GM19467 (cell line): ENCODE data around the gene IFT27.
"Not testable (repeated sequence)": the region's sequence is repeated elsewhere in the genome, so short reads cannot be mapped to it uniquely, and the experiment has no call there.

ENCODE experiments used
- ATAC-seq: cut with Tn5 transposase; IDR thresholded peaks from one replicate; pipeline ENCODE4 v1.9.1; 2021; ENCODE audit warnings: mild to moderate bottlenecking, moderate library complexity; ENCODE audit not compliant: unreplicated experiment

The IFT27 gene

DNA sequence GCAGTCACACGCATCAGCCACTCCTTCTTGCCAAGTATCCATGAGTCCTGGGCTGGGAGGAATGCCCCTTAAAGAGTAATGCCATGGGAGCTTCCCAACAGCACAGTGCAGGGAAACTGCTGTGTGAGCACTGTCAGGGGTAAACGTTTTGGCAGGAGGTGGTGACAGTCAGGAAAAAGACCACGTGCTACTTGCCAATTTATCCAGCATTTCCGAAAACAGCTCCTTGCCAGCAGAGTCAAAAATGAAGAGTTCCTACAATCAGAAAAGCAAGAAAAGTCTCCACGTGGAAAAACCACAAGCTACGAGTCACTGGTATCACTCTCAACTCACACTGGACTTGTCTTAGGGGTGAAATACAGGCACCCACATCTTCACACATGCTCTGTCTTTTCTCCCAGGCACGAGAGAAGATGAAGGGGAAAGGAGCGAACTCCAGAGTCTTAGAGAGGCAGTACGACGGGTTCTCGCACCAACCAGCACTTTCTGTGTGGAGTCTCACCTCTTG lies 9.9 kb downstream of the IFT27 start:
- no peak for ATAC-seq

DNA sequence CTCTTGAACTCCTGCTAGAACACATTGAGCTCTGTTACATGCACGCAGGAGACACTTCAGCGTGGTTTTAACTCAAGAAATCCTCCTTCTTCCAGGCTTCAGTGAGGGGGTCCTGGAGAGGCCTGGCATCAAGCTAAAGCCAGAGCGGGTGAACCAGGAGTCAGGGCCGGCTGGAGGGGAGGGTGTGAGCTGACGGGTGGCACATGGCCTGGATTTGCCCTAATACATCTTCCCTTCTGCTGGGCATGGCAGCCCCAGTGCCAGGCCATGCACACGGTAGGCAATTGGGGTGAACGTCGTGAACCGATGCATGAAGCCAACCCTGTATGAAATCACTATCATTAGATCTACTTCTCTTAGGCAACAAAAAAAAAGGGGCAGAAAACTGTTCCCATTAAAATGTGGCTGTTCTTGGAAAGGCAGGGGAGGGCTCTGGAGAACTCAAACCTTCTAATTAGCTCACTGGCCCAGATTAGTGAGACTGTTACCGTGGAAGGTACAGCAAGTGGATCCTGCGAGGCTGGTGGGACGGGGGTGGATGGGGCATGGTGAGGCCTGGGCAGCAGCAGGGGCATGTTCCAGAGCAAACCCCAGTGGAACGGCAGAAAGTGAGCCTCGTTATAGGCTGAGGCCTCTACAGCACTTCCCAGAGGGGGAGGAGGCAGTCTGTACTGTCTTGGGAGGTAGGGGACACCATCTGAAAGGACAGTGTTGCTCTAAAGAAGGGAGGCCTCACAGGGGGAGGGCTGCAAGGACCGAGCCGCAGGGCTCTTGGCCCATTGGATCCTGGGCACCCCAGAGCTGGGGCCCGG lies 10.6 kb downstream of the IFT27 start:
- ATAC-seq: no peak

DNA sequence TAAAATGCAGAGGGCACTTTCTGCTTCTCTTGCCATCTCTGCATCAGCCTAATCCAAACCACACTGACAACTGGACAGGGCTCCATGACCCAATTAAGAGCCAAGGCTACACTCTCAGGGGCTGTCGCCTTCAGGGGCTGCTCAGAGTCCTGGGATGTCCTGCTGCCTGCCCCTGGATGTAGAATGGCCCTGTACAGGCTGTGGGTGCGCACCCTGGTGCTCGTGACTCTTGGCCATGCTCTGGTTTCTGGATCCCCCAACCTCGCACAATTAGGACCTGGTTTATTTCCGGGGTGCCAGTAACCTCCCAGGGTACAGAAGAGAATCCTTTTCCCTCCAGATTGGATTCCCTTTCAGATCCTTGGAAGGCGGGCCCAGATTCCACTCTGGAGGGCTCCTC lies 11.3 kb downstream of the IFT27 start:
- no peak for ATAC-seq

- ATAC-seq: no peak
Measured at GRCh38 chr22:36764060-36764459, 11.9 kb downstream of the IFT27 start.

DNA sequence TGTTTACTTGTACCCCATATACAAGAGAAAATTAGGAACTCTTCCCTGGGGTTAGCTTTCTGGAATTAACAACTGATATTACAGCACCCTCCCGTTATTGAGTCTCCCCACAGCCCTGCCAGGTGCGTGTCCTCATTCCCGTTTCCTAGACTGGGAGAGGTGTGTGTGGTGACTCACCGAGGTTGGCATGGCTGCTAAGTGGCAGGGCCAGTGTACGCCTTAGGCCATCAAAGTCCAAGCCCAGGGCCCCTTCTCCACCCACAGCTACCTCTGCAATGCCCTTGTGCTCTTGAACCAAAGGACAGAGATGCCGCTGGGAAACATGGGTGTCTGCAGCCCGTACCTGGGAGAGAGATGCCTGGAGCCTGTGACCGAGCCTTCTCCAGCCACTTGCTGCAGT lies 12.3 kb downstream of the IFT27 start:
- ATAC-seq: no peak

DNA sequence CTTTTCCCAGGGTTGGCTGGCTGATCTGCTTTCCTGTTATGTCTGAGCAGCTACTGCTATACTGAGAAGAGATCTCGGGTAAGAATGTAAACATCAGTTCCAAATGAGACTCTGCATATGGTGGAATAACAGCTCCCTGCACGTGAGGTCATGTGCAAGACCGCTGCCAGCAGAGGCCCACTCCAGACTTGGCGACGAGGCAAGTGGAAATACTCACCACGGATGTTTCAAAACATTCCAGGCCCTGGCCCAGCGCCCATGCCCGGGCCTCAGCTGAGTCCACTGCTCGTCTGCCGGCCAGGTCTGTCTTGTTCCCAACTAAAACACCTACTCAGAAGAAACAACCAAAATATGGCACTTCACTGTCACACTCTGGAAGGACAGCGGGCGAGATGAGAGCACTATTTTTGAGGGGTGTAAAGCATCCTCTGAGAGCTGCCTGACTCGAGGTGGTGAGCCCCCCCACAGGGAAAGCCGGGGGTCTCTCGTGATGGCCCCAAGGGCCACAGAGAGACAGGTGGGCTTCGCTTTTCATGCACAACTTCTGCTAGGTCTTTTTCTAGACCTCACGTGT lies 13.1 kb downstream of the IFT27 start:
- no peak for ATAC-seq

GRCh38 chr22:36761553-36762240 lies 14.2 kb downstream of the IFT27 start:
- no peak for ATAC-seq

GRCh38 chr22:36760786-36761185 lies 15.1 kb downstream of the IFT27 start:
- ATAC-seq: no peak

DNA sequence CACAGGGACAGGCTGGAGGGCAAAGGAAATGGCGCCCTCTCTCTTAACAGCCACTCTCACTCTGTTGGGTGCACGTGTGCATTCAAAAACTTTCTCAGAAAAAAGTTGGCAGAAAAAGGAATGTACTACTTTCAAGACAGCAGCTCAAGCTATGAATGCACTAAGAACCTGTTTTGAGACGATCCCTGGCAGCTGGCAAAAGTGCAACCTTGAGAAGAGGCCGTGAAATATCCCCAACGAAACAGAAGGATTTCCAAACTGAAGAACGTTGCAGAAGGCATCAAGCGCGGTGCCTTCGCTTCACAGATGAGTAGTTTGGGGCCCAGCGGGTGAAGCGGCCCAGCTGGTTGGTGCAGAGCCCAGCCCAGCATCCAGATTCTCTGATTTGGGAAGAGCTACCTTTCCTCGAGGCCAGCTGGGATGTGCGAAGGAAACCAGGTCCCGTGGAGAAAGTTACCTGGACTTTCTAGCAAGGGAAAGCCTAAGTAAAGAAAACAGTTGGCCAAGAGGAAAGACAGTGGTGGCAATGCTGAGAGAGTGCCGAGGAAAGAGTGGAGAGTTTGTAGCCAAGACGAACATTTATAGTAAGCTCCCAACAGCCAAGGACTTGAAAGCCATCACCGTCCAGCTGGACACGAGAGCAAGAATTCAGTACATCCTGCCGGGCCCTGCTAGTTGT lies 16.3 kb downstream of the IFT27 start:
- no peak for ATAC-seq

GRCh38 chr22:36758792-36759271 lies 17.1 kb downstream of the IFT27 start:
- ATAC-seq: no peak

DNA sequence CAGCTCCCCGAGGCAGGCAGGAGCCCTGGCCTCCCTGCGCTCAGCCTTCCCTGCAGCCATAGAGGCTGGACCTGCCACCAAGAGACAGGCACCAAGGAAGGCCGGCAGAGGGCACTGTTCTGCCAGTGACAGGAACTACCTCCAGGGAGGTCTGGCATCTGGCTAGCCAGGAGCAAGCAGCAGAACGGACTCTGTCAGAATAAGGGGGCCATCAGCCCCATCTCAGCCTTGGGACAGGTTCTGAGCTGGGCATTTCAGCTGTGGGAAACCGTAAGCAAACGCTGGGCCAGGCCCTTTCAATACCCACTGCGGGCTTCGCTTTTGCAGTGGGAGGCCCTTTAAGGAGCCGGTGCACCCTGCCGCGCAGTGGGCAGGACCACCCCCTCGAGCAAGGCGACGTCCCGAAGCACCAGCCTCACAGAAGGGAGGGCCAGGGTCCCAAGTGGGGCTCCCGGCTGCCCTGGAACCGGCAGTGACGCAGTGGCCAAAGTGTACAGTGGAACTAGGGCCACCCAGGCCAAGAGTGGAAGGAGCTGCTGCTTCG lies 18.2 kb downstream of the IFT27 start:
- no peak for ATAC-seq

DNA sequence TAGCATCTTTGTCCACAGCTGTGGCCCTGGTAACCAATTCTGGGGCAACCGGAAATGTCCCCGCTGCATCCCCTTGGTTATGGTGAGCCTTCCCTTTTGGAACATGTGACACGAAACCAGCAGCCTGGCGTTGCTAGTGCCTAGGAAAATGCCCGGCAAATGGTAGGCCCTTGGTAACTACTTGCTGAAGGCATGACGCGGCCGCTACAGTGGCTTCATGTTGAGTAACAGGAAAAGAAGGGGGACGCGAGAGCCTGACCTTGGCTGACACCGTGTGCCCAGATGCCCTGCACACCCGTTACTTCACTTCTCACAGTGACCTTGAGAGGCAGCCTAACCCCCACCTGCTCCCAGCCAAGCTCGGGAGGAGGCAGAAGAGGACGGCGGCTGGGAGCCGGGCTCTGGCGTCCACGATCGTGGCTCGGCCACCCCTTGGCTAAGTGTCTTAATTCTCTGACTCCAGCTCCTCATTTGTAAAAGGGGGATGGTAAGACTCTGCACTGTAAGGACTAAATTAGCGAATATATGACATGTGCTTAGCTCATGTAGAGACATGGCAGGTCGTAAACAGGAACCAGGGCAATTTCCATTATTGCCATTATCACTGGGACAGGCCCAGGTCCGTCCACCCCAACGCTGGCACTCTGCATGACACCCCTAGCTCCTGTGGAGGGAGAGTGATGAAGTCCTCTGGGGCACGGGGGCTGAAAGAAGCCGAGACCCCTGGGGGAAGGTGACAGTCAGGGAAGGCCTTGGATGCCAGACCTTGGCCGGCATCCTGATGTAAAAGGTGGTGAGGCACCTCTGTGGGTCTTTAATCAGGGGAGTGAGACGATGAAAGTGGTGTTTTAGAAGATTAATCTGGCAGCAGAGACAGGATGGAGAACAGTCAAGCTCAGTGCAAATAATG lies 18.9 kb downstream of the IFT27 start:
- ATAC-seq: no peak

DNA sequence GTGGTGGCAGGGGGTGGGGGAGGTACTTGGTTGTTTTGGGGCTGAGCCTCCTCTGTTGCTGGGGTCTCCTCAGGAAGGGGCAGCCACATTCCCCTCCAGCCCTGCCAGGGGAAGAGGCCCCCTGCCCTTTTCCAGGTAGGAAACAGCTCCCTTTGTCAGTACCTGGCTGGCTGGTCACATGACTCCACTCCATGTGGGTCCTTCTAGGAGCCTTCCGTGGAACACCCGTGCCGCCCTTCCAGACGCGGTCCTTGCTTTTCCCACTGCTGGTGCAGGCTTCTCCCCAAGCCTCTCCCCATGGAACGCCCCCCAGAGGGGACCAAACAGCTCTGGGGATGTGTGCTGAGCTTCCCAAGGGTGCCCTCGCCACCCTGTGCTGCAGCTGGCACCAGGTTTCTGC lies 19.9 kb downstream of the IFT27 start:
- no peak for ATAC-seq

- ATAC-seq: no peak
Measured at GRCh38 chr22:36755316-36755715, 20.6 kb downstream of the IFT27 start.

DNA sequence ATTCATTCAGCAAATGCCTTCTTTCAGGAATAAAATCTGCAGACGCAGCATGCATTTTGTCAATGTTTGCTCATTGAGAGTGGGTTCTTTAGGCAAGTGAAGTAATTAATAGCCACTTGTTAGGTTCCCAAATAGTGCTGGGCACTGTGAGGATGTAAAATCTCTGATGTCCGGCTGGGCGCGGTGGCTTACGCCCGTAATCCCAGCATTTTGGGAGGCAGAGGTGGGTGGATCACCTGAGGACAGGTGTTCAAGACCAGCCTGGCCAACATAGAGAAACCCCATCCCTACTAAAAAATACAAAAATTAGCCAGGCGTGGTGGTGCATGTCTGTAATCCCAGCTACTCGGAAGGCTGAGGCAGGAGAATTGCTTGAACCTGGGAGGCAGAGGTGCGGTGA lies 21.0 kb downstream of the IFT27 start:
- not testable (repeated sequence) for ATAC-seq

GRCh38 chr22:36753916-36754315 lies 22.0 kb downstream of the IFT27 start:
- ATAC-seq: no peak

- no peak for ATAC-seq
Measured at GRCh38 chr22:36753120-36753802, 22.7 kb downstream of the IFT27 start.

DNA sequence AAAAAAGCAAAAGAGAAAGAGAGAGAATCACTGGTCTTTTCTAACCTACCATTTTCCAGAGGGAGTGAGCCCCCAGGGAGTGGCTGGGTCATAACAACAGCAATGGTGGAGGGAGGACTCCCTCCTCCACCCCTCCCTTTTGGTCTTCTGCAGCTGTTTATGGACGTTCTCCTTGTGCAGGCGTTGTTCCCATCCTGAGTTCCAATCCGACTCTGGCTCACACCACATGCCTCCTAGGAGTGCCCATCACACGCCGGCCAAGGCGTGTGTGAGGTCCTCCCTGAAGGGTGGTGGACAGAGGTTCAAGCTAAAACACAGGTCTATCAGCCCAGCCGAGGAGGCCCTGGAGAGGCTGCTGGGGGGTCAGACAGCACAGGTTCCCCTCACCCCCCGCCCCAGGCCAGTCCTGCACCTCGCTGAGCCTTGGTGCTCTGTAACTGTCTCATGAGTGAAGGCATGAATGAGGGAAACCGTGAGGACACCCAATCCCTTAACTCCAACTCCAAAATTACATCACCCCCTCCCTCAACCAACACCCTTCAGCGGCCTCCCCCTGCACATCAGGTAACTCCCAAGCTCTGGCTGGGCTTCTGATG lies 29.4 kb downstream of the IFT27 start:
- ATAC-seq: no peak
